Measurements from ENCODE around the gene RYR2. TPM values are rescaled to one million over a fixed set of nuclear protein-coding genes. Genes with fewer than 3 reads are reported as not detected.

Gene RYR2
- polyA plus RNA-seq, 3 donors = 1.2 to 2.0 (median 1.3) TPM

GRCh38 chr1:237197470-237198425 lies 155.8 kb downstream of the RYR2 start:
- DNase-seq = peak; percentile 29

GRCh38 chr1:237199026-237199425 lies 157.0 kb downstream of the RYR2 start:
- DNase-seq = no peak

- no peak for DNase-seq
These were observed 159.2 kb downstream of the RYR2 start for GRCh38 chr1:237201155-237201554.

- DNase-seq = no peak
These were observed 162.9 kb downstream of the RYR2 start for GRCh38 chr1:237204841-237205240.

- DNase-seq = no peak
These were observed 163.5 kb downstream of the RYR2 start for GRCh38 chr1:237205400-237206064.

GRCh38 chr1:237206065-237206414 lies 164.1 kb downstream of the RYR2 start:
- DNase-seq = no peak

GRCh38 chr1:237211031-237211430 lies 169.0 kb downstream of the RYR2 start:
- no peak for DNase-seq

GRCh38 chr1:237211540-237211939 lies 169.6 kb downstream of the RYR2 start:
- DNase-seq = no peak

GRCh38 chr1:237219751-237220642 lies 178.0 kb downstream of the RYR2 start:
- peak; percentile 12 for DNase-seq

- no peak for DNase-seq
These were observed 181.4 kb downstream of the RYR2 start for GRCh38 chr1:237223419-237223818.

- no peak for DNase-seq
These were observed 184.4 kb downstream of the RYR2 start for GRCh38 chr1:237226177-237226944.

- no peak for DNase-seq
These were observed 185.5 kb downstream of the RYR2 start for GRCh38 chr1:237227476-237227875.

GRCh38 chr1:237228421-237228820 lies 186.4 kb downstream of the RYR2 start:
- no peak for DNase-seq

GRCh38 chr1:237229333-237229732 lies 187.3 kb downstream of the RYR2 start:
- DNase-seq = no peak

GRCh38 chr1:237232501-237232900 lies 190.5 kb downstream of the RYR2 start:
- no peak for DNase-seq

GRCh38 chr1:237235091-237235490 lies 193.1 kb downstream of the RYR2 start:
- no peak for DNase-seq

GRCh38 chr1:237237721-237238120 lies 195.7 kb downstream of the RYR2 start:
- DNase-seq = no peak

GRCh38 chr1:237239248-237239647 lies 197.3 kb downstream of the RYR2 start:
- DNase-seq = no peak

GRCh38 chr1:237241038-237241437 lies 199.1 kb downstream of the RYR2 start:
- no peak for DNase-seq

- DNase-seq = no peak
These were observed 202.8 kb downstream of the RYR2 start for GRCh38 chr1:237244778-237245177.

GRCh38 chr1:237247442-237247841 lies 205.5 kb downstream of the RYR2 start:
- no peak for DNase-seq
